ENCODE measurements around the gene PDHB.

DNA sequence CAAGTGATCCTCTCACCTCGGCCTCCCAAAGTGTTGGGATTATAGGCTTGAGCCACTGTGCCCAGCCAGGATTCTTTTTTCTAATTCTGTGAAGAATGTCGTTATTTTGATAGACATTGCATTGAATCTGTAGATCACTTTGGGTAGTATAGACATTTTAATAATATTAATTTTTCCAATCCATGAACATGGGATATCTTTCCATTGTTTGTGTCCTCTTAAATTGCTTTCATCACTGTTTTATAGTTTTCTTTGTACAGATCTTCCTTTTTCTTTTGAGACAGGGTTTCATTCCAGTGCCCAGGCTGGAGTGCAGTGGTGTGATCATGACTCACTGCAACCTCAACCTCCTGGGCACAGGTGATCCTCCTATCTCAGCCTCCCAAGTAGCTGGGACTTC lies 46.7 kb upstream of the PDHB start:
- no peak for TF ChIP-seq POLR2A (IDR thresholded peaks at IDR 0.05)
- TF ChIP-seq, protein P1, sequence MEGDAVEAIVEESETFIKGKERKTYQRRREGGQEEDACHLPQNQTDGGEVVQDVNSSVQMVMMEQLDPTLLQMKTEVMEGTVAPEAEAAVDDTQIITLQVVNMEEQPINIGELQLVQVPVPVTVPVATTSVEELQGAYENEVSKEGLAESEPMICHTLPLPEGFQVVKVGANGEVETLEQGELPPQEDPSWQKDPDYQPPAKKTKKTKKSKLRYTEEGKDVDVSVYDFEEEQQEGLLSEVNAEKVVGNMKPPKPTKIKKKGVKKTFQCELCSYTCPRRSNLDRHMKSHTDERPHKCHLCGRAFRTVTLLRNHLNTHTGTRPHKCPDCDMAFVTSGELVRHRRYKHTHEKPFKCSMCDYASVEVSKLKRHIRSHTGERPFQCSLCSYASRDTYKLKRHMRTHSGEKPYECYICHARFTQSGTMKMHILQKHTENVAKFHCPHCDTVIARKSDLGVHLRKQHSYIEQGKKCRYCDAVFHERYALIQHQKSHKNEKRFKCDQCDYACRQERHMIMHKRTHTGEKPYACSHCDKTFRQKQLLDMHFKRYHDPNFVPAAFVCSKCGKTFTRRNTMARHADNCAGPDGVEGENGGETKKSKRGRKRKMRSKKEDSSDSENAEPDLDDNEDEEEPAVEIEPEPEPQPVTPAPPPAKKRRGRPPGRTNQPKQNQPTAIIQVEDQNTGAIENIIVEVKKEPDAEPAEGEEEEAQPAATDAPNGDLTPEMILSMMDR (IDR thresholded peaks at IDR 0.05 in 4 of 5, conservative IDR thresholded peaks at IDR 0.05 in 1 of 5) = no peak
